ENCODE results near the gene CDV3. TPM values are rescaled to one million over a fixed set of nuclear protein-coding genes. Genes with fewer than 3 reads are reported as not detected.

Gene CDV3
- total RNA-seq, 1 donor from 2014 or later = 177 TPM

DNA sequence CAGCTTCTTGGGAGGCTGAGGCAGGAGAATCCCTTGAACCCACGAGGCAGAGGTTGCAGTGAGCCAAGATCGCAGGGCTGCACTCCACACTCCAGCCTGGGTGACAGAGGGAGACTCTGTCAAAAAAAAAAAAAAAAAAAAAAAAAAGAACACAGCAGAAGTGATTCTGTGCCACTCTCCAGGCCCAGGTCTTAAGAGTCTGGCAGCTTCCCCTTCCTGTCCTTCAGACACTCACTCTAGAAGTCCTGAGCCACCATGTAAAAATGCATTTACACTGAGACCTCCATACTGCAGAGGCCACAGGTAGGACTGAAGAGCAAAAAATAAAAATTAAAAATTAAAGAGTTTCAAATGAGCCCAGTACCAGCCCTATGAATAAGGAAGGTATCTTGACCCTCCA is 11.8 kb upstream of the CDV3 start:
- Mint-ChIP-seq H3K27me3 (no peaks in the 10 kb centered on the region), H3K4me3 (ENCODE audit: low read depth) (no peak overlapping the region), H3K27ac (no peak overlapping the region), H3K4me1 (ENCODE audit: low read depth) (peaks cover 15% of the 10 kb centered on the region), H3K36me3 (ENCODE audit: insufficient read depth) (no peaks in the 10 kb centered on the region), H3K9me3 (ENCODE audit: low read depth) (peaks cover 3% of the 10 kb centered on the region)
- TF ChIP-seq, protein P1, sequence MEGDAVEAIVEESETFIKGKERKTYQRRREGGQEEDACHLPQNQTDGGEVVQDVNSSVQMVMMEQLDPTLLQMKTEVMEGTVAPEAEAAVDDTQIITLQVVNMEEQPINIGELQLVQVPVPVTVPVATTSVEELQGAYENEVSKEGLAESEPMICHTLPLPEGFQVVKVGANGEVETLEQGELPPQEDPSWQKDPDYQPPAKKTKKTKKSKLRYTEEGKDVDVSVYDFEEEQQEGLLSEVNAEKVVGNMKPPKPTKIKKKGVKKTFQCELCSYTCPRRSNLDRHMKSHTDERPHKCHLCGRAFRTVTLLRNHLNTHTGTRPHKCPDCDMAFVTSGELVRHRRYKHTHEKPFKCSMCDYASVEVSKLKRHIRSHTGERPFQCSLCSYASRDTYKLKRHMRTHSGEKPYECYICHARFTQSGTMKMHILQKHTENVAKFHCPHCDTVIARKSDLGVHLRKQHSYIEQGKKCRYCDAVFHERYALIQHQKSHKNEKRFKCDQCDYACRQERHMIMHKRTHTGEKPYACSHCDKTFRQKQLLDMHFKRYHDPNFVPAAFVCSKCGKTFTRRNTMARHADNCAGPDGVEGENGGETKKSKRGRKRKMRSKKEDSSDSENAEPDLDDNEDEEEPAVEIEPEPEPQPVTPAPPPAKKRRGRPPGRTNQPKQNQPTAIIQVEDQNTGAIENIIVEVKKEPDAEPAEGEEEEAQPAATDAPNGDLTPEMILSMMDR (IDR thresholded peaks at IDR 0.05; ENCODE audit: unreplicated experiment) = no peak
- DNase-seq (ENCODE audit: low spot score, unreplicated experiment) = no peak

DNA sequence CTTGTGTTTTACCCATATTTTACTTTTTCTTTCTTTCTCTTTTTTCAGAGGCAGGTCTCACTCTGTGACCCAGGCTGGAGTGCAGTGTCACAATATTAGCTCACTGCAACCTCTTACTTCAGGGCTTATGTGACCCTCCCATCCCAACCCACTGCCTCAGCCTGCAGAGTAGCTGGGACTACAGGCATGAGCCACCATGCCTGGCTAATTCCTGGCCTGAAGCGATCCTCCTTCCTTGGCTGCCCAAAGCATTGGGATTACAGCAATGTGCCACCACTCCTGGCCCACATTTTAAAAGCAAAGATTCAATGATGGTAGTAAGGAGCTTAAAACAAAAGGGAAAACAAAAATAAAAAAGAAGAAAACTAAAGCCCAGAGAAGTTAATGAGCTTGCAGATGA is 11.1 kb upstream of the CDV3 start:
- Mint-ChIP-seq H3K4me1 (ENCODE audit: low read depth) (peaks cover 15% of the 10 kb centered on the region), H3K36me3 (ENCODE audit: insufficient read depth) (no peaks in the 10 kb centered on the region), H3K27me3 (no peaks in the 10 kb centered on the region), H3K27ac (no peak overlapping the region), H3K9me3 (ENCODE audit: low read depth) (peaks cover 3% of the 10 kb centered on the region), H3K4me3 (ENCODE audit: low read depth) (no peak overlapping the region)
- DNase-seq (ENCODE audit: low spot score, unreplicated experiment) = no peak
- TF ChIP-seq, protein P1 (IDR thresholded peaks at IDR 0.05; ENCODE audit: unreplicated experiment) = no peak

DNA sequence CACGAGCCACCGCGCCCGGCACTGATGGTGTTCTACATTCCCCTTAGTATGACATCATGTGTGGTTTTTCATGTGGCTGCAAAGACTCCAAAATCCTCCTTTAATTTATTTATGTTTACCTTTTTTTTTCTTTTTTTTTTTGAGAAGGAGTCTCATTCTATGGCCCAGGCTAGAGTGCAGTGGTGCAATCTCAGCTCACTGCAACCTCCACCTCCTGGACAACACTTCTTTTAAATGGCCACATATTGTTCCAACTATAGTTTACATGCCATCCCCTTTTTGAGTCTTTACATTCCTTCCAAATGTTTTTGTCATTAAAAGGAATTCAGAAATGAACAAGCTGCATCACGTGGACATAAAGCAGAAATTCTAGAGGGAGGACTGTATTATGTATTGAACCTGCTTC is 10.3 kb upstream of the CDV3 start:
- Mint-ChIP-seq H3K4me1 (ENCODE audit: low read depth) (peaks cover 15% of the 10 kb centered on the region), H3K27ac (no peak overlapping the region), H3K9me3 (ENCODE audit: low read depth) (peaks cover 3% of the 10 kb centered on the region), H3K36me3 (ENCODE audit: insufficient read depth) (no peaks in the 10 kb centered on the region), H3K27me3 (no peaks in the 10 kb centered on the region), H3K4me3 (ENCODE audit: low read depth) (no peak overlapping the region)
- TF ChIP-seq, protein P1 (IDR thresholded peaks at IDR 0.05; ENCODE audit: unreplicated experiment) = no peak
- DNase-seq (ENCODE audit: low spot score, unreplicated experiment) = no peak

DNA sequence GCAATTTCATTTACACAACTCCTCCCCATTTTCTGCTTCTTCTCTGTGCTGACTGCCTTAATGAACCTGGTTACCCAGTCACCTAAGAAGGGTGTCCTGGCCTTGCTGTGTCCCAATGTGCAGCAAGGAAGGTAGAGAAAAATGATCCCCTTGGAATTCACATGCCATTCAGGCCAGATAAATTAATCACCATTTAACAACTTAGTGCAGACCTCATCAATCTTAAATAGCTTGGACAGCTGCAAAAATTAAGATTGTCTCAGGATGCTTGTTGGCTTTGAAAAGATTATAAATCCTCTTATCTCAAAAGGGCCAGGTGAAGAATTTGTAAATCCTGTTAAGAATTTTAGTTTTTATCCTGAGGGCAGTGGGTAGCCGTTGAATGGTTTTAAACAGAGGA is 9.7 kb upstream of the CDV3 start:
- Mint-ChIP-seq H3K36me3 (ENCODE audit: insufficient read depth) (no peaks in the 10 kb centered on the region), H3K4me3 (ENCODE audit: low read depth) (no peak overlapping the region), H3K9me3 (ENCODE audit: low read depth) (peaks cover under 1% of the 10 kb centered on the region), H3K27me3 (no peaks in the 10 kb centered on the region), H3K27ac (no peak overlapping the region), H3K4me1 (ENCODE audit: low read depth) (peaks cover 15% of the 10 kb centered on the region)
- TF ChIP-seq, protein P1 (IDR thresholded peaks at IDR 0.05; ENCODE audit: unreplicated experiment) = no peak
- no peak for DNase-seq (ENCODE audit: low spot score, unreplicated experiment)

DNA sequence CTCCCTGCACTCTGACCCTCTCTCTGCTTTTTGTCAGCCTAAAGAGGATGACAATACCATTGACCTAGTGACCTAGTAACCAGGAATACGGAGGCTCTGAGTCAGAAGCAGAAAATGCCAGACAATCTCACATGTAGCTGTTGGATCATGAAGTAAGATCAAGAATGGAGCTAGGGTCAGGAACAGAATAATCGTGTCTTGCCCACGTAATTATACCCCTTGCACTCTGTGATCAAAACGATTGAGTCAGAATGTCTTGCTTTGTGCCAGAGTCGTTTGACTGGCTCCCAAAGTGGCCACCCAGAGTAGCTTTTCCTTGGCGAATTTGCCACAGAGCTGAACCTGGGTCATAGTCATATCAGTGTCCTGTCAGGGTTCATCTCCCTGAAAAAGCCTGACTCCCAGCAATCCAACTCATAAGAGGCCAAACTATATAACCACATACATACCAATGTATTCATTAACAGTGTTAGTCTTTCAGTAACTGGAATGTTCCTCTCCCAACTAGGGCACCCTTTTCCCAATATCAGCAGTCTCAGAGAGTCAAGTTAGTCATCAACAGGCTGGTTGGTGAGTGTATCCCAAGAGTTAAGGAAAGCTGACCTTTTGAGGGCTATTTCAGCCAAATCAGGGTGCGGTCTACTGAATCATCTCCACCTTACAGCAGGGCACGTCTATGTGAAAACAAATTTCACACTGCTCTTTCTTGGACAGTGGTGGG is 5.0 kb upstream of the CDV3 start:
- no peaks in the 10 kb centered on the region for H3K27me3 Mint-ChIP-seq
- H3K4me3 Mint-ChIP-seq (ENCODE audit: low read depth) = no peak overlapping the region
- H3K27ac Mint-ChIP-seq = peak overlapping the region; percentile 45
- TF ChIP-seq, protein P1 (IDR thresholded peaks at IDR 0.05; ENCODE audit: unreplicated experiment) = no peak
- DNase-seq (ENCODE audit: low spot score, unreplicated experiment) = no peak
- H3K4me1 Mint-ChIP-seq (ENCODE audit: low read depth) = peaks cover 16% of the 10 kb centered on the region
- no peaks in the 10 kb centered on the region for H3K36me3 Mint-ChIP-seq (ENCODE audit: insufficient read depth)
- H3K9me3 Mint-ChIP-seq (ENCODE audit: low read depth) = no peaks in the 10 kb centered on the region
